ENCODE measurements around the gene SEMA4D.

- TF ChIP-seq POLR2A (IDR thresholded peaks at IDR 0.05) (no peak), CTCF (IDR thresholded peaks at IDR 0.05) (no peak)
Measured at GRCh38 chr9:89430995-89431394, 66.9 kb downstream of the SEMA4D start.

All from adrenal gland (tissue), 5 donors.